A549 treated with RU486 at 1 μM for 4 hours (cell line): ENCODE results near the gene TOGARAM1. TPM values are rescaled to one million over a fixed set of nuclear protein-coding genes. Genes with fewer than 3 reads are reported as not detected.

Experiments used
- total RNA-seq: library from RNA; stranded (reverse); fragments of 200-300 nt; extraction: Qiagen RNA extraction; gene quantifications from 5 replicates; pipeline ENCODE4 v1.2.3, GENCODE V29; 2022; ENCODE audit warnings: low read depth

The TOGARAM1 gene, protein sequence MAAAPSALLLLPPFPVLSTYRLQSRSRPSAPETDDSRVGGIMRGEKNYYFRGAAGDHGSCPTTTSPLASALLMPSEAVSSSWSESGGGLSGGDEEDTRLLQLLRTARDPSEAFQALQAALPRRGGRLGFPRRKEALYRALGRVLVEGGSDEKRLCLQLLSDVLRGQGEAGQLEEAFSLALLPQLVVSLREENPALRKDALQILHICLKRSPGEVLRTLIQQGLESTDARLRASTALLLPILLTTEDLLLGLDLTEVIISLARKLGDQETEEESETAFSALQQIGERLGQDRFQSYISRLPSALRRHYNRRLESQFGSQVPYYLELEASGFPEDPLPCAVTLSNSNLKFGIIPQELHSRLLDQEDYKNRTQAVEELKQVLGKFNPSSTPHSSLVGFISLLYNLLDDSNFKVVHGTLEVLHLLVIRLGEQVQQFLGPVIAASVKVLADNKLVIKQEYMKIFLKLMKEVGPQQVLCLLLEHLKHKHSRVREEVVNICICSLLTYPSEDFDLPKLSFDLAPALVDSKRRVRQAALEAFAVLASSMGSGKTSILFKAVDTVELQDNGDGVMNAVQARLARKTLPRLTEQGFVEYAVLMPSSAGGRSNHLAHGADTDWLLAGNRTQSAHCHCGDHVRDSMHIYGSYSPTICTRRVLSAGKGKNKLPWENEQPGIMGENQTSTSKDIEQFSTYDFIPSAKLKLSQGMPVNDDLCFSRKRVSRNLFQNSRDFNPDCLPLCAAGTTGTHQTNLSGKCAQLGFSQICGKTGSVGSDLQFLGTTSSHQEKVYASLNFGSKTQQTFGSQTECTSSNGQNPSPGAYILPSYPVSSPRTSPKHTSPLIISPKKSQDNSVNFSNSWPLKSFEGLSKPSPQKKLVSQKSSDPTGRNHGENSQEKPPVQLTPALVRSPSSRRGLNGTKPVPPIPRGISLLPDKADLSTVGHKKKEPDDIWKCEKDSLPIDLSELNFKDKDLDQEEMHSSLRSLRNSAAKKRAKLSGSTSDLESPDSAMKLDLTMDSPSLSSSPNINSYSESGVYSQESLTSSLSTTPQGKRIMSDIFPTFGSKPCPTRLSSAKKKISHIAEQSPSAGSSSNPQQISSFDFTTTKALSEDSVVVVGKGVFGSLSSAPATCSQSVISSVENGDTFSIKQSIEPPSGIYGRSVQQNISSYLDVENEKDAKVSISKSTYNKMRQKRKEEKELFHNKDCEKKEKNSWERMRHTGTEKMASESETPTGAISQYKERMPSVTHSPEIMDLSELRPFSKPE (N-terminal part only)
- 5.4 to 8.9 TPM (median 8.2 TPM) in 5 replicates for total RNA-seq

DNA sequence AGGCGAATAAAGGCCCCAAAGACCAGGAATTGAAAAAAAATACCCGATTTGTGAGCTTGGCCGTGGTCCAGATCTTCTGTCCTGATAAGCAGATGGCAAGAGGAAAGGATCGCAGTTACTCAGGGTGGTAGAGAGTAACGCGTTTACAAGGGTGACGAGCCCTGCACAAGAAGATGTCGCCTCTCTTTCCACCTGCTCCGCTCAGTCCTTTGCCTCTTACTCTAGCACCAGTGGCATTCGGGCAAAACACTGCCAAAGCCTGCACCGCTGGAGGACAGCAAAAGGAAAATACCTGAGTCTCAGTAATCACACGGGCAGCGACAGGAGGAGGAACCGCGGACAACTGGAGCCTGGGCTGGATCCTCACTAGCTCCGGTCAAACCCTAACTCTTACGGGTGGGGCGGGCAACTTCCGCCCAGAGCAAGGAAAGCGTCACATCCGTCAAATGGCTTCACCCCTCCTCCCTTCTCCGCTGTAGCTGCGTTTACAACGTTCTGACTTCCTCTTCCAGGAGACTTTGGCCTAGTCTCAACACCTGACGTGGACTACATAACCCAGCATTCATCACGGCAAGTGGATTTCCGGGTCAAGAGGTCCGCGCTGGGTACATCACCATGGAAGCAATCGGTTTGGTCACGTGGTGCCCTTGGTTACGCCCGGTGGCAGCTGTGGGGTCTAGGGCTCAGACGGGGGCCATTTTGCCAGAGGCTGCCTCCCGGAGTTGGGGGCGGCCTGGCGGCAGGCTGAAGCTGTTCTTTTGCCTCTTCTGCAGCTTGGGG is at the start of gene TOGARAM1, which contains the start of gene KLHL28:
TOGARAM1 (plus strand) TSS at position 637 of the 780 bp plus-strand sequence. CDS start 232 bp downstream, outside the sequence.
KLHL28 (minus strand) TSS at position 394 of the 780 bp plus-strand sequence. CDS start 16,019 bp downstream, outside the sequence.

DNA sequence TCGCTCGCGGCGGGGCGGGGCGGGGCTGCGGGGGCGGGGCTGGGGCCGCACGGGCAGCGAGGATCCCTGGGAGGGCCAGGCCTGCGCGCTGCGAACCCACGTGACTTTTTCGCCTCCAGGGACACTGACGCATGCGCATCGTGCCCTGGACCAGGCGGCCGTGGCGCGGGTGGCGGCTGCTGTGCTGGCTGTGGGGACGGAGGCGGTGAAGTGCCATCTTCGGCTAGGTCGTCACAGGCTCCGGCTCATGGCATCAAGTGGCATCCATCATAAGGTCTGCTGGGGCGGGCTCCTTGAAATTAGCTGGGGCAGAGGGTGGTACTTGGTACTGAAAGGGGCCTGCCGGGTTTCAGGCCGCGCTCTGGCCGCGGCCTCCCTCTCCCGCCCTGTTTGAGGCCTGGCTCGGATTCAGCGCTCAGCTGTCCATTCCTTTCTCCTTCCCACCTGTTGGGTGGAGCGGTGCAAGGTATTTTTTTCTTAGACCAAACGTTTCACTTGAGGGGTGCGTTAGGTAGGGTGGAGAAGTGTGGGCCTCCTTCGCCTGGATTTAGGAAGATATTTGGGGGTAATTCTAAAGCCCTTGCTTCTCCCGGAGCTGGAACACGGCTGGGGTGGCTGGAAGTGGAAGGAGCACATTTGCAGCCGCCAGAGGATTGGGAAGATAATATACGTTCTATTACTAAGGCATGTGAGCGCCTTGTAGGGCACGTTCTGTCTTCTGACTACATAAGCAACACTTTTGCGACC is 122.2 kb downstream of the TOGARAM1 start, which contains the start of gene PRPF39:
PRPF39 (plus strand) TSS at position 141 of the 747 bp plus-strand sequence. CDS start 11,124 bp downstream, outside the sequence.

Other genes starting within 250 kb of the TOGARAM1 start
- 3.0 to 7.5 TPM (median 6.5 TPM) in 5 replicates for gene KLHL28, start 243 bp upstream of the TOGARAM1 start, total RNA-seq
- gene PRPF39, start 121.9 kb downstream of the TOGARAM1 start, total RNA-seq = 15.1 to 21.2 TPM (median 19.8 TPM) in 5 replicates
- 82.9 to 150 TPM (median 115 TPM) in 5 replicates for gene FKBP3, start 172.3 kb downstream of the TOGARAM1 start, total RNA-seq
- 4.6 to 6.8 TPM (median 5.8 TPM) in 5 replicates for gene FANCM, start 173.7 kb downstream of the TOGARAM1 start, total RNA-seq